Sigmoid colon (tissue), 3 donors: ENCODE results near the gene APPBP2.

Source experiments
- CTCF ChIP-seq, 4 experiments: fragments of 450-650 bp in 3 of 4; fragments of 200-600 bp in 1 of 4; IDR thresholded peaks; one replicate each; pipeline ENCODE4 v1.5.1; 2016 to 2019; ENCODE audit warnings: antibody characterized with exemption in 4 of 4, mild to moderate bottlenecking in 3 of 4, moderate library complexity in 2 of 4
- POLR2A ChIP-seq, 2 donors: fragments of 450-650 bp; IDR thresholded peaks; one replicate each; pipeline ENCODE4 v1.6.1; 2016; ENCODE audit warnings: antibody characterized with exemption in 2 of 2, mild to moderate bottlenecking in 2 of 2, moderate library complexity in 2 of 2

GRCh38 chr17:60481604-60482003 lies 44.4 kb downstream of the APPBP2 start:
- TF ChIP-seq CTCF (IDR thresholded peaks at IDR 0.05) = no peak
- no peak for TF ChIP-seq POLR2A (IDR thresholded peaks at IDR 0.05)
